Ovary (tissue), 9 donors: Measurements from ENCODE around the gene UNC93B1. TPM values are rescaled to one million over a fixed set of nuclear protein-coding genes. Genes with fewer than 3 reads are reported as not detected.

Experiments used
- DNase-seq, 5 donors: peaks; one replicate each; pipeline ENCODE4 v3.0.0-alpha.2; 2019 to 2020
- H3K27ac ChIP-seq, 2 donors: fragments of 200-600 bp; one replicate each; pipeline versions ENCODE4 v1.5.1 to v1.8.0; 2019 to 2022
- H3K27me3 ChIP-seq: fragments of 200-600 bp; one replicate; pipeline ENCODE4 v1.8.0; 2022
- H3K36me3 ChIP-seq: fragments of 200-600 bp; sonication (generic); one replicate; pipeline ENCODE4 v1.5.1; 2019
- H3K4me1 ChIP-seq: one replicate; pipeline ENCODE4 v1.8.1; 2013; ENCODE audit warnings: mild to moderate bottlenecking, moderate library complexity; ENCODE audit not compliant: insufficient read depth
- H3K4me3 ChIP-seq: fragments of 200-600 bp; sonication (generic); one replicate; pipeline ENCODE4 v1.5.1; 2017
- H3K9me3 ChIP-seq, 2 donors: fragments of 200-600 bp in 1 of 2; sonication (generic) in 1 of 2; one replicate each; pipeline versions ENCODE4 v1.5.1 to v1.8.1; 2013 to 2019; ENCODE audit warnings: mild to moderate bottlenecking in 1 of 2, moderate library complexity in 1 of 2
- EP300 ChIP-seq: sonication (generic); formaldehyde crosslinking; IDR thresholded peaks from one replicate; pipeline ENCODE4 v1.6.1; 2017; ENCODE audit warnings: antibody characterized with exemption
- POLR2A ChIP-seq: fragments of 450-650 bp; IDR thresholded peaks from one replicate; pipeline ENCODE4 v1.6.1; 2017; ENCODE audit warnings: antibody characterized with exemption, mild to moderate bottlenecking, moderate library complexity
- WGBS, 3 donors: extraction: QIAGEN DNeasy Blood & Tissue Kit in 1 of 3; methylation state at CpG; one replicate each; pipeline versions ENCODE4 v1.1.5 to v1.1.7; 2013 to 2017; 5-methylcytosine and 5-hydroxymethylcytosine counted together
- intact Hi-C, 4 donors: fragments of 100-400 bp; cut with DNase I; formaldehyde crosslinking; loops; one replicate each; pipeline versions ENCODE4 v1.11.0 to v1.15.1; 2022 to 2023
- polyA plus RNA-seq, 2 donors: library from polyadenylated mRNA; stranded (reverse); fragments of 200-250 nt in 1 of 2; fragments of 350-450 nt in 1 of 2; fragmentation: Illumina TruSeq in 1 of 2; extraction: RNeasy Lipid Tissue Mini Kit (QIAGEN cat#74804) in 1 of 2; gene quantifications; one replicate each; pipeline ENCODE4 v1.2.3, GENCODE V29; 2013 to 2014
- total RNA-seq, 7 donors: library from RNA; depleted of rRNA in 2 of 7; stranded (reverse); fragments of >200 nt in 2 of 7; fragmentation: NEBNext Ultra II Directional in 3 of 7; extraction: Animal tissue kit (Norgen Biotek cat#: 25700) in 3 of 7; gene quantifications; one replicate each; pipeline versions ENCODE4 v1.1.0 to v1.2.4, GENCODE V29; 2016 to 2023
- TF ChIP-seq, protein P1 (sequence below), 3 donors: fragments of 450-650 bp in 2 of 3; fragments of 200-600 bp in 1 of 3; IDR thresholded peaks; one replicate each; pipeline versions ENCODE4 v1.5.1 to v1.8.0; 2016 to 2022; ENCODE audit warnings: antibody characterized with exemption in 3 of 3, mild to moderate bottlenecking in 1 of 3
- donor health status: DM: no; HTN: no; CAD: no; lungs with moderate emphysema.
- donor health status: DM: no; HTN: no; CAD: no.
- donor health status: Bipolar disorder and iron deficiency.
- donor health status: DM: yes; HTN: yes; CAD: no.
- donor health status: DM: no; HTN: no; CAD: no.
- donor health status: DM: yes; HTN: yes; CAD: no.

Gene UNC93B1
- total and polyA plus RNA-seq, 9 donors, result 9.0 to 39.6 (median 12.0) TPM

DNA sequence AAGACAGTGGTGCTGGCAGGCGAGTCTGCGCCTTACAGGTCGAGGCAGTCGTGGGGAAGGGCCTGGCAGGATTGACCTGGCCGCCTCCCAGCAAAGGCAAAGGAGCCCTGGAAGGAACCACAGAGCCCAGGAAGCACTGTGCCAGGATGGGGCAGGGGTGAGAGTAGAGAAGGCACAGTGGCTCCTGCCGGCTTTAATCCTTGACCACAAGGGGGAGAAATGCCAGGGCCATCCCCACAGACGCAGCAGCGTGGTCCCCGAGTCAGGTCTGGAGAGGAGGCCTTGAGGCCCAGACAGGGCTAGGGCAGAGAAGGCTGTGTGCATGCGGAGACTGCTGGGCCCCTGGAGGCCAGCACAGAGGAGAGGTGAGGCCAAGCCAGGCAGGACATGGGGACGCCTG, 16.7 kb upstream of the UNC93B1 start:
- Histone ChIP-seq H3K4me3 (no peak overlapping the region), H3K36me3 (no peaks in the 10 kb centered on the region), H3K27ac (no peak overlapping the region), H3K4me1 (no peaks in the 10 kb centered on the region), H3K27me3 (no peaks in the 10 kb centered on the region), H3K9me3 (peaks cover 0 to 5% of the 10 kb centered on the region in 2 donors)
- intact Hi-C loops, result loop anchor here in 1 of 4 donors (10.0 kb wide), 1 partner anchor 434 kb away; no protein-coding TSS in a partner anchor
- TF ChIP-seq EP300 (no peak), POLR2A (no peak)
- TF ChIP-seq, protein P1, sequence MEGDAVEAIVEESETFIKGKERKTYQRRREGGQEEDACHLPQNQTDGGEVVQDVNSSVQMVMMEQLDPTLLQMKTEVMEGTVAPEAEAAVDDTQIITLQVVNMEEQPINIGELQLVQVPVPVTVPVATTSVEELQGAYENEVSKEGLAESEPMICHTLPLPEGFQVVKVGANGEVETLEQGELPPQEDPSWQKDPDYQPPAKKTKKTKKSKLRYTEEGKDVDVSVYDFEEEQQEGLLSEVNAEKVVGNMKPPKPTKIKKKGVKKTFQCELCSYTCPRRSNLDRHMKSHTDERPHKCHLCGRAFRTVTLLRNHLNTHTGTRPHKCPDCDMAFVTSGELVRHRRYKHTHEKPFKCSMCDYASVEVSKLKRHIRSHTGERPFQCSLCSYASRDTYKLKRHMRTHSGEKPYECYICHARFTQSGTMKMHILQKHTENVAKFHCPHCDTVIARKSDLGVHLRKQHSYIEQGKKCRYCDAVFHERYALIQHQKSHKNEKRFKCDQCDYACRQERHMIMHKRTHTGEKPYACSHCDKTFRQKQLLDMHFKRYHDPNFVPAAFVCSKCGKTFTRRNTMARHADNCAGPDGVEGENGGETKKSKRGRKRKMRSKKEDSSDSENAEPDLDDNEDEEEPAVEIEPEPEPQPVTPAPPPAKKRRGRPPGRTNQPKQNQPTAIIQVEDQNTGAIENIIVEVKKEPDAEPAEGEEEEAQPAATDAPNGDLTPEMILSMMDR (IDR thresholded peaks at IDR 0.05), result no peak
- WGBS, 3 donors, result 47 to 57% (median 47%) methylated on average over 10 to 11 of the region's 11 CpGs
- DNase-seq, result no peak

DNA sequence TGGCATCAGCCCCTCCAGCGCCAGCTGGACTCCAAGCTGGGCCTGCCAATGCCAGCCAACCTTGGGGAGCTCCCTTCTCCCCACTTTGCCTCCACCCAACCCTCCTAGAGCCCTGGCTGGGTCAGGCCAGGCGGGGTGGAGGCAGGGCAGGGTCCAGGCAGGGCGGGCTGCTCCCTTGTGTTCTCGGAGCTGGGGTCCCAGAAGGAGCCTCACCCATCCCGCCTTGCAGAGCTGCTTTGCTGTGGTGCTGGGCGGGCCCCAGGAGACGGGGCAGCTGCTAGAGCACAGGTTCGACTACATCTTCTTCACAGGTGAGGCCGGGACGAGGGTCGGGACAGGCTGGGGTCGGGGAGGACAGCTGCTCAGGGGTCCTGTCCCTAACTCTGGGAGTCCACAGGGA, 15.6 kb upstream of the UNC93B1 start:
- intact Hi-C loops, result no loop called here
- Histone ChIP-seq H3K4me3 (no peak overlapping the region), H3K27ac (no peak overlapping the region), H3K9me3 (no peaks in the 10 kb centered on the region), H3K36me3 (no peaks in the 10 kb centered on the region), H3K4me1 (no peaks in the 10 kb centered on the region), H3K27me3 (no peaks in the 10 kb centered on the region)
- WGBS, 3 donors, result 82 to 86% (median 84%) methylated on average over 3 to 12 of the region's 12 CpGs
- TF ChIP-seq, protein P1 (IDR thresholded peaks at IDR 0.05), result no peak
- TF ChIP-seq EP300, result no peak
- no peak for DNase-seq

DNA sequence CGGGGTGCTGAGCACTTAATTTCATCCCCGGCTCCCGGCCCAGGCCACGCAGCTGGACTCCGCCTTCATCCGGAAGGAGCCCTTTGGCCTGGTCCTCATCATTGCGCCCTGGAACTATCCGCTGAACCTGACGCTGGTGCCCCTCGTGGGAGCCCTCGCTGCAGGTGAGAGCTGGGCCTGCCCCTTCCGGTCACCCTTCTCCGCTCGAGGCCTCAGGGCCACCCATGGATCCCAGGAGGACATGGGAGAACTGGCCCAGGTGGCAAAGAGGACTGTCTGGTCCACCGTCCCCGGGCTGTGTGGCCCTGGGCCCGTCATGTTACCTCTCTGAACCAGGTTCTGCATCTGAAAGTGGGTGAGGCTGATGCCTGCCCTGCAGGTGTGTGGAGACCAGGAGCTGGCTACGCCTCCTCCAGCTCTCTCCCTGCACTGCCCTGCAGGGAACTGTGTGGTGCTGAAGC, 14.9 kb upstream of the UNC93B1 start:
- Histone ChIP-seq H3K9me3 (no peaks in the 10 kb centered on the region), H3K4me1 (no peaks in the 10 kb centered on the region), H3K4me3 (no peak overlapping the region), H3K27ac (no peak overlapping the region), H3K27me3 (no peaks in the 10 kb centered on the region), H3K36me3 (no peaks in the 10 kb centered on the region)
- TF ChIP-seq, protein P1 (IDR thresholded peaks at IDR 0.05), result no peak
- TF ChIP-seq EP300 (no peak), POLR2A (no peak)
- 87 to 89% (median 88%) methylated on average over 18 of the region's 18 CpGs for WGBS, 3 donors
- no peak for DNase-seq
- intact Hi-C loops, result no loop called here

DNA sequence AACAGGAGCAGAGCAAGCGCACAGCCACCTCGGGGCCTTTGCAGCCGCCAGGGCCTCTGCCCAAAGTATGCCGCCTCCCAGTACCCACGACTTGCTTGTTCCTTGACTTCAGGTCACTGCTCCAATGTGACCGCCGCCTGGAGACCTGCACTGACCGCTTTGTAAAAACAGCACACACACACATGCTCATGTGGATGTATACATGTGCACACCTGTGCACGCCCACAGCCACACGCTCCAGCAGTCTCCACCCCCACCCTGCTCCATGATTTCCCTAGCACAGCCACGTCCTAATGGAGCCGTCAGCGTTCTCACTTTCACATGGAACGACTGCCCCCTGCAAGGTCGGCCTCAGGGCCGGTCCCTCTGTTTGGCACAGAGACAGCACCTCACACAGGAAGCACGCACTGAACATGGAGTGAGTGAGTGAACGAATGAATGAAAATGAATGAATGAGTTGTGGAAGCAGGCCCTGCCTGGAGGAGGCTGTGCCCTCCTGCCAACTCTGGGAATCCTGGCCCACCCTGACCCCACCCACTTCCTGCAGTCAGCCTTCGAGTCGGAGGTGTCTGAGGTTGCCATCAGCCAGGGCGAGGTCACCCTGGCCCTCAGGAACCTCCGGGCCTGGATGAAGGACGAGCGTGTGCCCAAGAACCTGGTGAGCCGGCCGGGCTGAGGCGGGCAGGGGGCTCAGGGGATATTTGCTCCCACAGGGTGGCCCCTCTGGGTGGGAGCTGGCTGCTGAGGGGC, 14.3 kb upstream of the UNC93B1 start:
- Histone ChIP-seq H3K27ac (no peak overlapping the region), H3K4me1 (no peaks in the 10 kb centered on the region), H3K36me3 (no peaks in the 10 kb centered on the region), H3K27me3 (no peaks in the 10 kb centered on the region), H3K9me3 (no peaks in the 10 kb centered on the region), H3K4me3 (no peak overlapping the region)
- no peak for DNase-seq
- TF ChIP-seq POLR2A (no peak), EP300 (no peak)
- TF ChIP-seq, protein P1 (IDR thresholded peaks at IDR 0.05), result no peak
- intact Hi-C loops, result no loop called here
- WGBS, 3 donors, result 67 to 79% (median 77%) methylated on average over 27 of the region's 27 CpGs
